GM12878 (cell line): Measurements from ENCODE around the gene CKS1B. TPM values are rescaled to one million over a fixed set of nuclear protein-coding genes. Genes with fewer than 3 reads are reported as not detected.

Experiments used
- CBFB ChIP-seq: IDR thresholded peaks from 2 replicates; pipeline ENCODE4 v1.6.1; 2016; ENCODE audit warnings: antibody characterized with exemption, low read depth
- GABPA ChIP-seq: IDR thresholded peaks from 2 replicates; pipeline ENCODE4 v1.6.1; 2014; ENCODE audit warnings: antibody characterized with exemption, low read depth, mild to moderate bottlenecking, inconsistent platforms
- HSF1 ChIP-seq: fragments of 150-350 bp; IDR thresholded peaks from 2 replicates; pipeline ENCODE4 v1.6.1; 2014; ENCODE audit warnings: mild to moderate bottlenecking, low read depth, low read length
- IKZF2 ChIP-seq, 2 experiments: fragments of 450-650 bp; IDR thresholded peaks; 2 replicates each; pipeline ENCODE4 v1.6.1; 2017; ENCODE audit warnings: mild to moderate bottlenecking in 2 of 2, moderate library complexity in 2 of 2
- MEF2A ChIP-seq: IDR thresholded peaks from 2 replicates; pipeline ENCODE4 v1.6.1; 2011; ENCODE audit warnings: low read depth, mild to moderate bottlenecking, low read length, moderate library complexity; ENCODE audit not compliant: insufficient read depth
- MXI1 ChIP-seq: fragments of 150-350 bp; IDR thresholded peaks from 2 replicates; pipeline ENCODE4 v1.6.1; 2011; ENCODE audit warnings: low read depth, mild to moderate bottlenecking, inconsistent platforms, low read length, improper control_type of control experiment
- NR2C1 ChIP-seq: fragments of 450-650 bp; IDR thresholded peaks from 2 replicates; pipeline ENCODE4 v1.6.1; 2017; ENCODE audit warnings: antibody characterized with exemption, mild to moderate bottlenecking, moderate library complexity
- POLR2AphosphoS5 ChIP-seq: IDR thresholded peaks from 2 replicates; pipeline ENCODE4 v1.6.1; 2011; ENCODE audit warnings: mild to moderate bottlenecking, low read length, inconsistent platforms
- RB1 ChIP-seq: fragments of 450-650 bp; formaldehyde crosslinking; IDR thresholded peaks from 2 replicates; pipeline ENCODE4 v1.6.1; 2017; ENCODE audit warnings: mild to moderate bottlenecking, borderline replicate concordance
- SIX5 ChIP-seq: IDR thresholded peaks from 2 replicates; pipeline ENCODE4 v1.6.1; 2011; ENCODE audit warnings: mild to moderate bottlenecking, low read depth, low read length, moderate library complexity; ENCODE audit not compliant: severe bottlenecking
- TCF3 ChIP-seq: IDR thresholded peaks from 2 replicates; pipeline ENCODE4 v1.6.1; 2012; ENCODE audit warnings: low read depth, mild to moderate bottlenecking, low read length, borderline replicate concordance; ENCODE audit not compliant: insufficient read depth
- ZNF592 ChIP-seq: fragments of 450-650 bp; IDR thresholded peaks from 2 replicates; pipeline ENCODE4 v1.6.1; 2017; ENCODE audit warnings: mild to moderate bottlenecking, moderate library complexity
- polyA plus RNA-seq, 11 experiments: library from polyadenylated mRNA; depleted of rRNA in 4 of 11; unstranded in 6 of 11; stranded (reverse) in 5 of 11; fragments of >200 nt; fragmentation: Nextera tagmentation in 4 of 11; fragmentation: Illumina TruSeq in 1 of 11; extraction: Ambion mirVana in 4 of 11; extraction: Trizol in 1 of 11; gene quantifications; 1 replicate in 1 of 11; 2 replicates in 10 of 11; pipeline versions ENCODE4 v1.2.1 to v1.2.3, GENCODE V29; 2011 to 2016; ENCODE audit warnings: inconsistent platforms in 2 of 11, missing spikeins in 2 of 11, low read depth in 1 of 11
- total RNA-seq, 4 experiments: library from RNA; depleted of rRNA in 3 of 4; stranded (reverse); fragments of >200 nt in 3 of 4; fragmentation: Illumina TruSeq in 1 of 4; extraction: Trizol in 1 of 4; gene quantifications; 2 replicates each; pipeline versions ENCODE4 v1.2.1 to v1.2.3, GENCODE V29; 2013 to 2021
- TF ChIP-seq, protein P1 (sequence below): IDR thresholded peaks from 2 replicates; pipeline ENCODE4 v1.6.1; 2012; ENCODE audit warnings: improper control_type of control experiment, low read depth, low read length; ENCODE audit not compliant: insufficient replicate concordance
- TF ChIP-seq, protein P2 (sequence below), 3 experiments: IDR thresholded peaks in 2 of 3; conservative IDR thresholded peaks in 1 of 3; 2 replicates each; pipeline ENCODE4 v1.5.1; 2011; ENCODE audit warnings: low read depth in 3 of 3, low read length in 3 of 3, mild to moderate bottlenecking in 3 of 3, control low read depth in 2 of 3, moderate library complexity in 2 of 3, inconsistent platforms in 1 of 3, mixed read lengths in 1 of 3; ENCODE audit not compliant: control insufficient read depth in 2 of 3, insufficient read depth in 1 of 3; ENCODE audit errors: extremely low read depth in 1 of 3

Gene CKS1B
- total and polyA plus RNA-seq, 10 of the 15 experiments (the other 5 are each of a cell fraction or from before 2014, with no cell fraction given), result 125 to 608 (median 364) TPM

GRCh38 chr1:154961207-154962155 is 13.0 kb upstream of the CKS1B start, which contains the start of gene PYGO2 (continued):
- TF ChIP-seq, protein P1, sequence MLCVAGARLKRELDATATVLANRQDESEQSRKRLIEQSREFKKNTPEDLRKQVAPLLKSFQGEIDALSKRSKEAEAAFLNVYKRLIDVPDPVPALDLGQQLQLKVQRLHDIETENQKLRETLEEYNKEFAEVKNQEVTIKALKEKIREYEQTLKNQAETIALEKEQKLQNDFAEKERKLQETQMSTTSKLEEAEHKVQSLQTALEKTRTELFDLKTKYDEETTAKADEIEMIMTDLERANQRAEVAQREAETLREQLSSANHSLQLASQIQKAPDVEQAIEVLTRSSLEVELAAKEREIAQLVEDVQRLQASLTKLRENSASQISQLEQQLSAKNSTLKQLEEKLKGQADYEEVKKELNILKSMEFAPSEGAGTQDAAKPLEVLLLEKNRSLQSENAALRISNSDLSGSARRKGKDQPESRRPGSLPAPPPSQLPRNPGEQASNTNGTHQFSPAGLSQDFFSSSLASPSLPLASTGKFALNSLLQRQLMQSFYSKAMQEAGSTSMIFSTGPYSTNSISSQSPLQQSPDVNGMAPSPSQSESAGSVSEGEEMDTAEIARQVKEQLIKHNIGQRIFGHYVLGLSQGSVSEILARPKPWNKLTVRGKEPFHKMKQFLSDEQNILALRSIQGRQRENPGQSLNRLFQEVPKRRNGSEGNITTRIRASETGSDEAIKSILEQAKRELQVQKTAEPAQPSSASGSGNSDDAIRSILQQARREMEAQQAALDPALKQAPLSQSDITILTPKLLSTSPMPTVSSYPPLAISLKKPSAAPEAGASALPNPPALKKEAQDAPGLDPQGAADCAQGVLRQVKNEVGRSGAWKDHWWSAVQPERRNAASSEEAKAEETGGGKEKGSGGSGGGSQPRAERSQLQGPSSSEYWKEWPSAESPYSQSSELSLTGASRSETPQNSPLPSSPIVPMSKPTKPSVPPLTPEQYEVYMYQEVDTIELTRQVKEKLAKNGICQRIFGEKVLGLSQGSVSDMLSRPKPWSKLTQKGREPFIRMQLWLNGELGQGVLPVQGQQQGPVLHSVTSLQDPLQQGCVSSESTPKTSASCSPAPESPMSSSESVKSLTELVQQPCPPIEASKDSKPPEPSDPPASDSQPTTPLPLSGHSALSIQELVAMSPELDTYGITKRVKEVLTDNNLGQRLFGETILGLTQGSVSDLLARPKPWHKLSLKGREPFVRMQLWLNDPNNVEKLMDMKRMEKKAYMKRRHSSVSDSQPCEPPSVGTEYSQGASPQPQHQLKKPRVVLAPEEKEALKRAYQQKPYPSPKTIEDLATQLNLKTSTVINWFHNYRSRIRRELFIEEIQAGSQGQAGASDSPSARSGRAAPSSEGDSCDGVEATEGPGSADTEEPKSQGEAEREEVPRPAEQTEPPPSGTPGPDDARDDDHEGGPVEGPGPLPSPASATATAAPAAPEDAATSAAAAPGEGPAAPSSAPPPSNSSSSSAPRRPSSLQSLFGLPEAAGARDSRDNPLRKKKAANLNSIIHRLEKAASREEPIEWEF, result no peak
- TF ChIP-seq HSF1 (no peak), CBFB (peak; percentile 52; the same call in 1 of the 2 replicates), GABPA (peak; percentile 85), MXI1 (peak; percentile 61), RB1 (peak; percentile 94; the same call in 1 of the 2 replicates), ZNF592 (peak; percentile 89), SIX5 (peak; percentile 41), NR2C1 (peak; percentile 61), TCF3 (no peak), POLR2AphosphoS5 (peak; percentile 81; the same call in 1 of the 2 replicates), IKZF2 (IDR thresholded peaks at IDR 0.05) (peak in 1 of 2 experiments; percentile 22; a peak in 1 of 4 replicates), MEF2A (no peak)
- TF ChIP-seq, protein P2, sequence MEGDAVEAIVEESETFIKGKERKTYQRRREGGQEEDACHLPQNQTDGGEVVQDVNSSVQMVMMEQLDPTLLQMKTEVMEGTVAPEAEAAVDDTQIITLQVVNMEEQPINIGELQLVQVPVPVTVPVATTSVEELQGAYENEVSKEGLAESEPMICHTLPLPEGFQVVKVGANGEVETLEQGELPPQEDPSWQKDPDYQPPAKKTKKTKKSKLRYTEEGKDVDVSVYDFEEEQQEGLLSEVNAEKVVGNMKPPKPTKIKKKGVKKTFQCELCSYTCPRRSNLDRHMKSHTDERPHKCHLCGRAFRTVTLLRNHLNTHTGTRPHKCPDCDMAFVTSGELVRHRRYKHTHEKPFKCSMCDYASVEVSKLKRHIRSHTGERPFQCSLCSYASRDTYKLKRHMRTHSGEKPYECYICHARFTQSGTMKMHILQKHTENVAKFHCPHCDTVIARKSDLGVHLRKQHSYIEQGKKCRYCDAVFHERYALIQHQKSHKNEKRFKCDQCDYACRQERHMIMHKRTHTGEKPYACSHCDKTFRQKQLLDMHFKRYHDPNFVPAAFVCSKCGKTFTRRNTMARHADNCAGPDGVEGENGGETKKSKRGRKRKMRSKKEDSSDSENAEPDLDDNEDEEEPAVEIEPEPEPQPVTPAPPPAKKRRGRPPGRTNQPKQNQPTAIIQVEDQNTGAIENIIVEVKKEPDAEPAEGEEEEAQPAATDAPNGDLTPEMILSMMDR (IDR thresholded peaks at IDR 0.05 in 2 of 3, conservative IDR thresholded peaks at IDR 0.05 in 1 of 3; ENCODE audit: control insufficient read depth in 2 of 3, extremely low read depth in 1 of 3, insufficient read depth in 1 of 3, low read depth in 3 of 3, low read length in 3 of 3), result peak; percentile 44 to 73 (median 52); a peak in 5 of 6 replicates
